SKM-1 treated with dmso at 0.1 percent for 144 hours (cell line): ENCODE data around the gene TCF7L2.
A peak's percentile ranks its signal among the peaks of the same experiment; 100 is the strongest.

Experiments
- DNase-seq: peaks from one replicate; lab custom pipeline; 2025; ENCODE audit not compliant: unreplicated experiment; lab: John Stamatoyannopoulos, UW

The TCF7L2 gene

GRCh38 chr10:113115556-113115955 is 165.5 kb downstream of the TCF7L2 start:
- no peak for DNase-seq

- DNase-seq, result no peak
Measured at GRCh38 chr10:113118882-113119281, 168.8 kb downstream of the TCF7L2 start.

- DNase-seq, result no peak
Measured at GRCh38 chr10:113119801-113120200, 169.8 kb downstream of the TCF7L2 start.

GRCh38 chr10:113121153-113121552 is 171.1 kb downstream of the TCF7L2 start:
- no peak for DNase-seq

- DNase-seq, result no peak
Measured at GRCh38 chr10:113122947-113123346, 172.9 kb downstream of the TCF7L2 start.

GRCh38 chr10:113124724-113125123 is 174.7 kb downstream of the TCF7L2 start:
- DNase-seq, result no peak

- DNase-seq, result no peak
Measured at GRCh38 chr10:113125612-113126011, 175.6 kb downstream of the TCF7L2 start.

- DNase-seq, result peak; percentile 39
Measured at GRCh38 chr10:113126229-113127201, 176.5 kb downstream of the TCF7L2 start.

- DNase-seq, result no peak
Measured at GRCh38 chr10:113127261-113127900, 177.3 kb downstream of the TCF7L2 start.

GRCh38 chr10:113127901-113128283 is 177.8 kb downstream of the TCF7L2 start:
- no peak for DNase-seq

- DNase-seq, result no peak
Measured at GRCh38 chr10:113128450-113129070, 178.5 kb downstream of the TCF7L2 start.

- DNase-seq, result no peak
Measured at GRCh38 chr10:113129117-113129516, 179.1 kb downstream of the TCF7L2 start.

- no peak for DNase-seq
Measured at GRCh38 chr10:113130014-113130641, 180.1 kb downstream of the TCF7L2 start.

GRCh38 chr10:113131613-113132261 is 181.7 kb downstream of the TCF7L2 start:
- DNase-seq, result peak; percentile 32

- DNase-seq, result no peak
Measured at GRCh38 chr10:113132591-113133121, 182.6 kb downstream of the TCF7L2 start.

GRCh38 chr10:113133497-113134115 is 183.6 kb downstream of the TCF7L2 start:
- no peak for DNase-seq

- DNase-seq, result no peak
Measured at GRCh38 chr10:113135025-113135424, 185.0 kb downstream of the TCF7L2 start.

GRCh38 chr10:113137941-113138685 is 188.1 kb downstream of the TCF7L2 start:
- DNase-seq, result no peak

GRCh38 chr10:113138937-113139585 is 189.0 kb downstream of the TCF7L2 start:
- no peak for DNase-seq
